ACC112 (cell line): ENCODE results near the gene GYPA.
A peak's percentile ranks its signal among the peaks of the same experiment; 100 is the strongest.
"Not testable (repeated sequence)": the region's sequence is repeated elsewhere in the genome, so short reads cannot be mapped to it uniquely, and the experiment has no call there.

ENCODE experiments used
- H2AFZ ChIP-seq: fragments of 200-600 bp; sonication (generic); one replicate; pipeline ENCODE4 v1.6.0; 2017; ENCODE audit warnings: antibody characterized with exemption, low read length; ENCODE audit not compliant: unreplicated experiment
- H3K27ac ChIP-seq: fragments of 200-600 bp; sonication (generic); 2 replicates; pipeline ENCODE4 v1.5.1; 2014; ENCODE audit warnings: low read depth, mild to moderate bottlenecking, antibody characterized with exemption, low read length, moderate library complexity
- H3K27me3 ChIP-seq: fragments of 200-600 bp; sonication (generic); 2 replicates; pipeline ENCODE4 v1.6.1; 2014; ENCODE audit warnings: mild to moderate bottlenecking, antibody characterized with exemption, low read length, moderate library complexity, mixed read lengths; ENCODE audit not compliant: insufficient read depth
- H3K36me3 ChIP-seq: fragments of 200-600 bp; sonication (generic); 2 replicates; pipeline ENCODE4 v1.6.1; 2016; ENCODE audit warnings: mild to moderate bottlenecking, antibody characterized with exemption, low read length, moderate library complexity, mixed read lengths; ENCODE audit not compliant: insufficient read depth
- H3K4me1 ChIP-seq: fragments of 200-600 bp; sonication (generic); one replicate; pipeline ENCODE4 v1.6.1; 2016; ENCODE audit warnings: low read length, mixed read lengths; ENCODE audit not compliant: insufficient read depth, unreplicated experiment, control insufficient read depth
- H3K4me3 ChIP-seq: fragments of 200-600 bp; sonication (generic); 2 replicates; pipeline ENCODE4 v1.5.1; 2014; ENCODE audit warnings: mild to moderate bottlenecking, low read depth, low read length
- H3K79me2 ChIP-seq: fragments of 200-600 bp; sonication (generic); one replicate; pipeline ENCODE4 v1.6.0; 2016; ENCODE audit warnings: low read length; ENCODE audit not compliant: control insufficient read depth, unreplicated experiment, insufficient read depth

The GYPA gene

GRCh38 chr4:144140594-144141295 lies at the start of gene GYPA:
GYPA (minus strand) TSS chr4:144140718; CDS start chr4:144140635, 83 bp downstream.
- H3K36me3 ChIP-seq, H3K4me3 ChIP-seq, H3K4me1 ChIP-seq, H3K27ac ChIP-seq, H3K79me2 ChIP-seq, H3K27me3 ChIP-seq, H2AFZ ChIP-seq: not testable (repeated sequence)

- Histone ChIP-seq H3K27me3 (peaks cover 9% of the 10 kb centered on the region; the same call in 1 of the 2 replicates), H2AFZ (no peak overlapping the region), H3K79me2 (no peaks in the 10 kb centered on the region), H3K27ac (no peak overlapping the region), H3K36me3 (no peaks in the 10 kb centered on the region), H3K4me1 (no peaks in the 10 kb centered on the region), H3K4me3 (no peak overlapping the region)
Observed at GRCh38 chr4:144190009-144190408, 49.5 kb upstream of the GYPA start.

GRCh38 chr4:144189121-144189520 lies 48.6 kb upstream of the GYPA start:
- H2AFZ ChIP-seq, result no peak overlapping the region
- H3K4me3 ChIP-seq, result no peak overlapping the region
- no peaks in the 10 kb centered on the region for H3K36me3 ChIP-seq

GRCh38 chr4:144185086-144185485 lies 44.6 kb upstream of the GYPA start:
- no peak overlapping the region for H3K27ac ChIP-seq
- peak overlapping the region; percentile 28 for H2AFZ ChIP-seq
- no peaks in the 10 kb centered on the region for H3K36me3 ChIP-seq
- H3K79me2 ChIP-seq, result no peaks in the 10 kb centered on the region
- H3K27me3 ChIP-seq, result no peaks in the 10 kb centered on the region
- no peaks in the 10 kb centered on the region for H3K4me1 ChIP-seq
- no peak overlapping the region for H3K4me3 ChIP-seq

More at GRCh38 chr4:144189121-144189520, 48.6 kb upstream of the GYPA start:
- no peak overlapping the region for H3K27ac ChIP-seq
- no peaks in the 10 kb centered on the region for H3K4me1 ChIP-seq
- H3K79me2 ChIP-seq, result no peaks in the 10 kb centered on the region
- peaks cover 9% of the 10 kb centered on the region; the same call in 1 of the 2 replicates for H3K27me3 ChIP-seq

- H3K4me1 ChIP-seq, result peaks cover 11% of the 10 kb centered on the region
- H2AFZ ChIP-seq, result no peak overlapping the region
- H3K4me3 ChIP-seq, result no peak overlapping the region
Observed at GRCh38 chr4:144183165-144183564, 42.6 kb upstream of the GYPA start.

GRCh38 chr4:144181391-144181790 lies 40.9 kb upstream of the GYPA start:
- no peak overlapping the region for H3K4me3 ChIP-seq
- H2AFZ ChIP-seq, result no peak overlapping the region
- H3K4me1 ChIP-seq, result peaks cover 12% of the 10 kb centered on the region
- H3K36me3 ChIP-seq, result no peaks in the 10 kb centered on the region
- no peaks in the 10 kb centered on the region for H3K79me2 ChIP-seq
- no peaks in the 10 kb centered on the region for H3K27me3 ChIP-seq
- no peak overlapping the region for H3K27ac ChIP-seq

More at GRCh38 chr4:144183165-144183564, 42.6 kb upstream of the GYPA start:
- H3K79me2 ChIP-seq, result no peaks in the 10 kb centered on the region
- no peak overlapping the region for H3K27ac ChIP-seq
- H3K36me3 ChIP-seq, result no peaks in the 10 kb centered on the region
- no peaks in the 10 kb centered on the region for H3K27me3 ChIP-seq

- peaks cover 17% of the 10 kb centered on the region for H3K4me1 ChIP-seq
- H3K27ac ChIP-seq, result no peak overlapping the region
Observed at GRCh38 chr4:144179152-144179739, 38.7 kb upstream of the GYPA start.

GRCh38 chr4:144178414-144178813 lies 37.9 kb upstream of the GYPA start:
- H3K4me1 ChIP-seq, result peaks cover 17% of the 10 kb centered on the region
- peak overlapping the region; percentile 0 for H2AFZ ChIP-seq
- H3K4me3 ChIP-seq, result no peak overlapping the region
- H3K36me3 ChIP-seq, result no peaks in the 10 kb centered on the region
- H3K27ac ChIP-seq, result no peak overlapping the region
- H3K27me3 ChIP-seq, result no peaks in the 10 kb centered on the region
- H3K79me2 ChIP-seq, result no peaks in the 10 kb centered on the region

More at GRCh38 chr4:144179152-144179739, 38.7 kb upstream of the GYPA start:
- no peaks in the 10 kb centered on the region for H3K36me3 ChIP-seq
- H3K4me3 ChIP-seq, result no peak overlapping the region
- H3K27me3 ChIP-seq, result no peaks in the 10 kb centered on the region
- H2AFZ ChIP-seq, result no peak overlapping the region
- H3K79me2 ChIP-seq, result no peaks in the 10 kb centered on the region

GRCh38 chr4:144176476-144176875 lies 36.0 kb upstream of the GYPA start:
- Histone ChIP-seq H3K27ac (no peak overlapping the region), H3K4me1 (peaks cover 17% of the 10 kb centered on the region), H2AFZ (no peak overlapping the region), H3K27me3 (no peaks in the 10 kb centered on the region), H3K79me2 (no peaks in the 10 kb centered on the region), H3K4me3 (no peak overlapping the region), H3K36me3 (no peaks in the 10 kb centered on the region)

GRCh38 chr4:144174401-144175067 lies 34.0 kb upstream of the GYPA start:
- H3K27ac ChIP-seq, result no peak overlapping the region
- H3K36me3 ChIP-seq, result no peaks in the 10 kb centered on the region
- H3K4me1 ChIP-seq, result peaks cover 17% of the 10 kb centered on the region
- H3K79me2 ChIP-seq, result no peaks in the 10 kb centered on the region
- no peak overlapping the region for H3K4me3 ChIP-seq
- H3K27me3 ChIP-seq, result no peaks in the 10 kb centered on the region
- H2AFZ ChIP-seq, result peak overlapping the region; percentile 44
